ENCODE measurements around the gene SEC63.
A peak's percentile ranks its signal among the peaks of the same experiment; 100 is the strongest.

SEC63 gene

GRCh38 chr6:107981695-107982094 is 23.7 kb upstream of the SEC63 start:
- Histone ChIP-seq H3K36me3 (replicated peaks; ENCODE audit: low read depth, low read length) (no peaks in the 10 kb centered on the region), H4K20me1 (ENCODE audit: insufficient read depth, low read length) (no peaks in the 10 kb centered on the region), H3K27ac (ENCODE audit: low read length) (no peak overlapping the region), H3K4me1 (ENCODE audit: low read length) (no peaks in the 10 kb centered on the region), H3K27me3 (ENCODE audit: low read depth, low read length) (no peaks in the 10 kb centered on the region), H2AFZ (ENCODE audit: low read depth, low read length) (no peak overlapping the region), H3K79me2 (ENCODE audit: low read length) (no peaks in the 10 kb centered on the region), H3K4me3 (ENCODE audit: low read length) (no peak overlapping the region), H3K9ac (ENCODE audit: low read length) (no peak overlapping the region), H3K9me3 (ENCODE audit: insufficient read depth, low read length) (no peaks in the 10 kb centered on the region), H3K4me2 (ENCODE audit: low read length) (no peak overlapping the region)
- no peak for TF ChIP-seq CTCF (IDR thresholded peaks at IDR 0.05; ENCODE audit: low read depth, low read length)
- no peak for TF ChIP-seq EZH2phosphoT487 (IDR thresholded peaks at IDR 0.05; ENCODE audit: low read depth)

DNA sequence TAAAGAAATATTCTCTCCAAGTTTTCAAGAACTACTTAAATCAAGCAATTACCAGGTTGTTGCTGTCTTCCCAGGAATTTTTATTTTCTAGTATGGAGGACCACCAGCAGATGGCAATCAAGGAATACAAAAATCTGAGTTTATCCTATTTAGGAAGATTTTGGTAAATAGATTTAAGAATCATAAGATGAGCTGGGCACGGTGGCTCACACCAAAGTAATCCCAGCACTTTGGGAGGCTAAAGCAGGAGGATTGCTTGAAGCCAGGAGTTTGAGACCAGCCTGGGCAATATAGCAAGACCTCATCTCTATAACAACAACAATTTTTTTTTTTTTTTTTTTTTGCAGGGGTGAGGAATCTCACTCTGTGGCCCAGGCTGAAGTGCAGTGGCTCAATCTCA is 19.3 kb upstream of the SEC63 start:
- Histone ChIP-seq H3K36me3 (replicated peaks; ENCODE audit: low read depth, low read length) (no peaks in the 10 kb centered on the region), H3K27ac (ENCODE audit: low read length) (no peak overlapping the region), H3K9me3 (ENCODE audit: insufficient read depth, low read length) (no peaks in the 10 kb centered on the region), H3K4me2 (ENCODE audit: low read length) (no peak overlapping the region), H3K9ac (ENCODE audit: low read length) (no peak overlapping the region), H4K20me1 (ENCODE audit: insufficient read depth, low read length) (no peaks in the 10 kb centered on the region), H3K4me3 (ENCODE audit: low read length) (no peak overlapping the region), H3K27me3 (ENCODE audit: low read depth, low read length) (no peaks in the 10 kb centered on the region), H2AFZ (ENCODE audit: low read depth, low read length) (no peak overlapping the region), H3K79me2 (ENCODE audit: low read length) (no peaks in the 10 kb centered on the region), H3K4me1 (ENCODE audit: low read length) (no peaks in the 10 kb centered on the region)
- TF ChIP-seq EZH2phosphoT487 (IDR thresholded peaks at IDR 0.05; ENCODE audit: low read depth) (no peak), CTCF (IDR thresholded peaks at IDR 0.05; ENCODE audit: low read depth, low read length) (peak; percentile 49)

GRCh38 chr6:107976155-107976783 is 18.3 kb upstream of the SEC63 start:
- H3K9ac ChIP-seq (ENCODE audit: low read length) = no peak overlapping the region
- no peak overlapping the region for H2AFZ ChIP-seq (ENCODE audit: low read depth, low read length)
- no peaks in the 10 kb centered on the region for H3K4me1 ChIP-seq (ENCODE audit: low read length)
- no peaks in the 10 kb centered on the region for H3K9me3 ChIP-seq (ENCODE audit: insufficient read depth, low read length)
- H3K27ac ChIP-seq (ENCODE audit: low read length) = no peak overlapping the region
- no peaks in the 10 kb centered on the region for H3K27me3 ChIP-seq (ENCODE audit: low read depth, low read length)
- no peak overlapping the region for H3K4me2 ChIP-seq (ENCODE audit: low read length)
- no peaks in the 10 kb centered on the region for H3K79me2 ChIP-seq (ENCODE audit: low read length)
- no peaks in the 10 kb centered on the region for H3K36me3 ChIP-seq (replicated peaks; ENCODE audit: low read depth, low read length)
- no peak for TF ChIP-seq CTCF (IDR thresholded peaks at IDR 0.05; ENCODE audit: low read depth, low read length)
- TF ChIP-seq EZH2phosphoT487 (IDR thresholded peaks at IDR 0.05; ENCODE audit: low read depth) = no peak
- H3K4me3 ChIP-seq (ENCODE audit: low read length) = no peak overlapping the region
- H4K20me1 ChIP-seq (ENCODE audit: insufficient read depth, low read length) = no peaks in the 10 kb centered on the region

- TF ChIP-seq EZH2phosphoT487 (IDR thresholded peaks at IDR 0.05; ENCODE audit: low read depth) = no peak
- TF ChIP-seq CTCF (IDR thresholded peaks at IDR 0.05; ENCODE audit: low read depth, low read length) = no peak
- Histone ChIP-seq H3K4me1 (ENCODE audit: low read length) (no peaks in the 10 kb centered on the region), H3K27ac (ENCODE audit: low read length) (no peak overlapping the region), H3K4me3 (ENCODE audit: low read length) (no peak overlapping the region), H3K36me3 (replicated peaks; ENCODE audit: low read depth, low read length) (no peaks in the 10 kb centered on the region), H3K27me3 (ENCODE audit: low read depth, low read length) (no peaks in the 10 kb centered on the region), H4K20me1 (ENCODE audit: insufficient read depth, low read length) (no peaks in the 10 kb centered on the region), H2AFZ (ENCODE audit: low read depth, low read length) (no peak overlapping the region), H3K9me3 (ENCODE audit: insufficient read depth, low read length) (no peaks in the 10 kb centered on the region), H3K4me2 (ENCODE audit: low read length) (no peak overlapping the region), H3K79me2 (ENCODE audit: low read length) (no peaks in the 10 kb centered on the region), H3K9ac (ENCODE audit: low read length) (no peak overlapping the region)
Observed at GRCh38 chr6:107973594-107973993, 15.6 kb upstream of the SEC63 start.

Data from OCI-LY3 (cell line).